Lung microvascular endothelial cell (primary cell): Measurements from ENCODE around the gene MAEA. TPM values are rescaled to one million over a fixed set of nuclear protein-coding genes. Genes with fewer than 3 reads are reported as not detected.

Experiments used
- DNase-seq, 2 donors: peaks; one replicate each; pipeline versions ENCODE4 v3.0.0 to v3.0.0-alpha.2; 2010; ENCODE audit warnings: low read depth in 2 of 2
- total RNA-seq: library from RNA; depleted of rRNA; stranded (reverse); fragments of >200 nt; gene quantifications from 2 replicates; pipeline ENCODE4 v1.2.1, GENCODE V29; 2014

The MAEA gene
- total RNA-seq, 1 donor from 2014 or later, result 49.2 TPM

- DNase-seq, result no peak
Observed at GRCh38 chr4:1377606-1378261, 88.0 kb downstream of the MAEA start.

DNA sequence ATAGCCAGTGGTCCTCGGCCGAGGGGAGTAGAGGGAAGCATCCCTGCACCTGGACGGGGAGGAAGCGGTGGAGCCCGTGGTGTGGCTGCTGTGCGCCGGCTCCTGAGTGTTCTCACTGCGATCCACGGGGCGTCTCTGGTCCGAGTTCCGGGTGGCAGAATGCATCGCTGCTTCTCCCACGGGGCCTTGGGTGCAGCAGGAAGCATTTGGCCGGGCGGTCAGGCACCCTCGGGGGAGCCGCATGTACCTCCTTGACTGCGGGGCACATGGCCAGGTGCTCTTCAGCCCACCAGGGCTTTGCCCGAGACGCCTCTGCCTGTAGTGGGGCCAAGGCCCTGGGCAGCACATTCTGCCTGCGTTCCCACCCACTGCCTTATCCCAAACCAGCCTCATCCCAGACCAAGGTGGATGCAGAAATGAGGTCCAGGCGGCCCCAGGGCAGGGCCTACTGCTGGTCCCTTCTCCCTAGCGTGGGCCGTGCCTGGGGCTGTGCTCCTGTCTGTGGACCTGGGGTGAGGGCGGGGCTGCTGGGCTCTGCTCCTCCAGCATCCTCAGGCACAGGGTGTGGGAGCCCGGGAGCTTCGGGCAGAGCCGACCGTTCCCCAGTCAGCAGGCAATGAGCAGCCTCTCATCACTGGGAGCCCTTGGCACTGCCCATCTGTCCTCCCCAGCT, 89.0 kb downstream of the MAEA start:
- DNase-seq, result no peak

- no peak for DNase-seq
Observed at GRCh38 chr4:1379351-1379781, 89.7 kb downstream of the MAEA start.

DNA sequence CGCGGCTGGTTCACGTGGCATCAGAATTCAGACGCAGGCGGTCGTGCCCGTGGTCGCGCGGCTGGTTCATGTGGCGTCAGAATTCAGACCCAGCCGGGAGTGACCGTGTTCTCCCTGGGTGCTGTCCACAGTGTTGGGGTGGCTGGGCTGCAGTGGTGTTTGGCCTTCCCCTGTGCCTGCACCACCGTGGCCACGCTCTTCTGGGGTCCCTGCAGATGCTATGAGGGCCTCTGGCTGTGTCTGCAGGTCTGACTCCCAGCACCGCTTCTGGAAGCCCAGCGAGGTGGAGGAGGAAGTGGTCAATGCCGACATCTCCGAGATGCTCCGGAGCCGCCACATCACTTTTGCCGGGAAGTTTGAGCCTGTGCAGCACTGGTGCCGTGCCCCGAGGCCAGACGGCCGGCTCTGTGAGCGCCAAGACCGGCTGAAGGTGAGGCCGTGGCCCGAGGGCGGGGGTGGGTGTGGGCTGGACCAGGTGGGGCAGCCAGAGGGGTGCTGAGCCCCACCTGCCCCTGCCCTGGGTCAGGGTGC, 90.2 kb downstream of the MAEA start:
- DNase-seq, result no peak

DNA sequence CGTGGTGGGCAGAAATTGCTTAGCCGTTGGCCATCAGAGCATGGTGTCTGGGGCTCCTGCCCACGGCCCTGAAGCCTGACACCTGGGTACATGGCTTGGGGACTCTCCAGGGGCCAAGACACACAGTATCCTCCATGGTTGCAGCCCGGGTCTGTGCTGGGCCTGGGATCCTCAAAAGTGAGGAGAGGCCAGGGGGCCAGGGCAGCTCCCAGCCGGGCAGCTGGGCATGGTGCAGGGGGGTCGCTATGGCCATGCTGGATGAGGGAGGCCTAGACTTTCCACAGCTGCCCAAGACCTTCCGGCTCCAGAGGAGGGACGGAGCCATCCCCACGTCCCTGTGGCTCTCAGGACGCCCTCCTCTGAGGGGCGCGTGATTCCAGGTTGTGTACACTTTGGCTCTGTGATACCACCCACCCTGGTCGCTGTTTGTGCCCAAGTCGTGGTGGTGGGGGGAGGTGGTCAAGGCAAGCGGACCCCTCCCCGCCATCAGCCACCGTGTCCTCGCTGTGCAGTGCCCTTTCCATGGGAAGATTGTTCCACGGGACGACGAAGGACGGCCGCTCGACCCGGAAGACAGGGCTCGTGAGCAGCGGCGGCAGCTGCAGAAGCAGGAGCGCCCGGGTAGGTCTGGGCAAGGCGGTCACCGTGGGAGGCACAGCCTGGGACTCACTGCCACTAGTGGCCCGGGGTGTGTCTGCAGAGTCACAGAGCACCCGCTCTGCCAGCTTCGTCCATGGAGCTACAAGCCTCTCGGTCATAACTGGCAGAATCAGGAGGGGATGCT, 90.9 kb downstream of the MAEA start:
- DNase-seq, result no peak

GRCh38 chr4:1381181-1381621, 91.5 kb downstream of the MAEA start:
- peak in 1 of 2 donors; percentile 23 for DNase-seq

DNA sequence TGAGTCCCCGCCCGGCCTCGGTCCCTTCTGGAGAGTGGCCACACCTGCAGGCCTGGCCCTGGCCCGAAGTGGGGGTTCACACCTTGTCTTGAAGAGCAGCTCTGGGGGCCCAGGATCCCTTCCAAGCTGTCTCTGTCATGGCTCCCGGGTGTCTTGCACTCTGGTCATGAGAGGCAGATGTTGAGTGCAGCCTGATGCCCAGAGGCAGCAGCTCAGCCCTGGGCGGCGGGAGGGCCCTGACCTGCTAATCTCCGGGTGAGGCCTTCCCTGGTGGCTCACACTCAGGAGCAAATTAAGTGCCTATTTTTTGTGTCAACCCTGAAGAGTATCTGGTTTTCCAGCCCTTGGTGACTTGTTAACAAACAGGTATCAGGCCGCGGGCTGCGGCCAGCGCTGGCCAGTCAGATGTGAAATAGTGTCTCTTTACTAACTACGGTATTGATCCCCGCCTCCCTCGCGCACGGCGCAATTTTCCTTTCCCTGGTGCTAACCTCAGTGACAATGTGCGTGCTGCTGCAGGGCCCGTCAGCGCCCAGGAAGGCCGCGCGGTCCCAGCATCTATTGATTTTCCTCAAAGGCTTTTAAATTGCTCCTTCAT, 92.4 kb downstream of the MAEA start:
- DNase-seq, result no peak

GRCh38 chr4:1382776-1383727, 93.4 kb downstream of the MAEA start:
- DNase-seq, result no peak

- DNase-seq, result no peak
Observed at GRCh38 chr4:1383728-1384591, 94.3 kb downstream of the MAEA start.

DNA sequence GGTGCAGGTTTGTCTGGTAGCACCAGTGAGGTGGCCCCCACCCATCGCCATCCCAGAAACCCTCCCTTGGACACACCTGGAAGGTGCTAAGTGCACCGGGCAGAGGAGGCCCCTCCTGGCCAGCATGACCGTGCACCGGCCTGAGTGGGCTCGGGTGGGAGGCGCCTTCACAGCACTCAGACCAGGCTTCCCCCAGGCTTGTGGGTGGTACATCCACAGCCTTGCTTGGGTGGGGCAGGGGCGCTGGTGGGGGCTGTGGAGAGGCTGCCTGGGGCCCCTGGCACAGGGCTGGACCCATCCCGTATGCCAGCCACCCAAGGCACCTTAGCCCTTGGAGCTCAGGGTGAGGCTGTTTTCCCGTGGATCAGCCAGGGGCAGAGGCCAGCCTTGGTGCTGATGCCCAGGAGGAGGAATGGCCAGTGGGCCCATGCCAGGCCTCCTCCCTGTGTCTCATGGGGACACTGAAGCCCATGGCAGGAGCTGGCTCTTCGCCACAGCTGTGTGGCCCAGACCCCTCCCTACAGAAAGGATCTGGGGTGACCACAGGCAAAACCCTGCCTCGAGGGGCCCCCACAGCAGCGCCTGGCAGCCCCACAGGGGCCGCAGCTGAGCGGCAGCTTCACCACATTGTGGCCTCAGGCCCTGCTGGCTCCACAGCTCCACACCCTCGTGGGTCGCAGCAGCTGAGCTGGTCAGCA, 95.1 kb downstream of the MAEA start:
- DNase-seq, result no peak

DNA sequence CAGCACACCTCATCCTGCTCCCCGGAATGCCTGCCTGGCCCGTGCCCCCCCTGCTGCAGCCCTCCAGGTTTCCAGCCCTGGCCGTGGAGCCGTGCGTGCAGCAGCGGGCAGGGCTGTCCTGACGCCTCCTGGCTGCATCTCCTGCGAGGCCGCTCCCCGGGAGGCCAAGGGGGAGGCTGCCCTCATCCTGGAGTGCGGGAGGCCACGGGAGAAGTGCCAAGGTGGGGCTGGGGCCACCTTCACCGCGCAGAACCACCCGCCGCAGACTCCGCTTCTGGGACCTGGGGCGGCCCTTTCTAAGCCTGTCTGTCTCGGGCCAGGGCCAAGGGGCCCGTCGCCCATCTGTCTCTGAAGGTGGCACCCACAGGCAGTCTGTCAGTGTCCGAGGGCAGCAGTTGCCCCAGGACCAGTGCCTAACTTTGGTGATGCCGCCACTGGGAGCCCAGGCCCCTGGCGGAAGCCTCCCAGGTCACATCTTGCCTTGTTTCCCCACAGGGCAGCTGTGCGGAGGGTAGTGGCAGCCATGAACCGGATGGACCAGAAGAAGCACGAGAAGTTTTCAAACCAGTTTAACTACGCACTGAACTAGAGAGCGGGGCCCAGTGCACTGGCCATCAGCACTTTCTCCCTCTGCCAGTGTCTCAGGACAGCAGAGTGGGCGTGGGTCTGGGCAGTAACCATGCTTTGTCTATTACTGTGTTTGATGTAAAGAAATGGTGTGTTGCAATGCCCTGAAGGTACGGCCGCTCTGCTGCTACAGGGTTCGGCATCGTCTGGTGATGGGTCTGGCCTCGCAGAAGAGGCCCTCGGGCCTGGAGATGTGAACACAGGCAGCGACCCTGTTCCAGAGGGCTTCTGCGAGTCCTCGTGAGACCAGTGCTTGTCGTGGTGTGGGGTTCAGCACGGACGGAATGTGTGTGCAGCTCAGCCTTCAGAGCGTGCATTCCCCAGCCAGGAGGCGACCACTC, 96.0 kb downstream of the MAEA start:
- DNase-seq, result no peak

Other genes starting within 250 kb of the MAEA start
- 0.22 and 0.79 TPM in 2 replicates for gene RNF212, start 176.3 kb upstream of the MAEA start, total RNA-seq
- gene SPON2, start 117.3 kb upstream of the MAEA start, total RNA-seq, result 0.40 and 0.65 TPM in 2 replicates
- 166 and 239 TPM in 2 replicates for gene CTBP1, start 40.8 kb upstream of the MAEA start, total RNA-seq
- gene UVSSA, start 57.3 kb downstream of the MAEA start, total RNA-seq, result 1.7 and 3.6 TPM in 2 replicates
- not detected in 2 replicates for gene NKX1-1, start 116.6 kb downstream of the MAEA start, total RNA-seq